ENCODE measurements around the gene SOWAHA.

- TF ChIP-seq CTCF (IDR thresholded peaks at IDR 0.05) = no peak
- TF ChIP-seq EZH2 (IDR thresholded peaks at IDR 0.05; ENCODE audit: borderline replicate concordance, insufficient read depth, low read depth, low read length, poor library complexity, severe bottlenecking) = no peak
Observed at GRCh38 chr5:132822650-132823480, 9.8 kb downstream of the SOWAHA start.
